T-cell (primary cell): ENCODE measurements around the gene BHLHA15. TPM values are rescaled to one million over a fixed set of nuclear protein-coding genes. Genes with fewer than 3 reads are reported as not detected.

Source experiments
- ATAC-seq, 4 experiments: fragments of 200-7000 bp in 3 of 4; fragments of 150-1000 bp in 1 of 4; cut with Tn5 transposase; replicated peaks in 1 of 4; 1 replicate in 3 of 4; 2 replicates in 1 of 4; pipeline ENCODE4 v1.10.0; 2021; ENCODE audit warnings: moderate library complexity in 3 of 4, mild to moderate bottlenecking in 2 of 4, moderate number of reproducible peaks in 1 of 4
- CTCF ChIA-PET, 2 donors: fragments of 300-600 bp; sonication (Branson Sonifier 250); formaldehyde crosslinking; loops; one replicate each; lab custom pipeline; 2022; ENCODE audit warnings: antibody characterized with exemption in 2 of 2; lab: Charles Lee
- POLR2A ChIA-PET, 2 donors: fragments of 300-600 bp; sonication (Branson Sonifier 250); formaldehyde crosslinking; loops; one replicate each; lab custom pipeline; 2022; ENCODE audit warnings: antibody characterized with exemption in 2 of 2; lab: Charles Lee
- DNase-seq, 35 experiments: peaks; one replicate each; pipeline versions ENCODE4 v3.0.0 to v3.0.0-alpha.2; 2013 to 2023
- H3K27ac ChIP-seq: one replicate; pipeline ENCODE4 v1.5.1; 2013; ENCODE audit warnings: low read length
- H3K27me3 ChIP-seq, 2 experiments: replicated peaks in 1 of 2; 1 replicate in 1 of 2; 2 replicates in 1 of 2; pipeline versions ENCODE4 v1.6.1 to v1.7.0; 2013; ENCODE audit warnings: low read length in 1 of 2, mixed read lengths in 1 of 2; ENCODE audit not compliant: control insufficient read depth in 2 of 2, insufficient read depth in 2 of 2; ENCODE audit errors: extremely low read depth in 1 of 2
- H3K36me3 ChIP-seq, 2 donors: 1 replicate in 1 of 2; 2 replicates in 1 of 2; pipeline versions ENCODE4 v1.6.1 to v1.7.0; 2013; ENCODE audit warnings: low read length in 1 of 2; ENCODE audit not compliant: control insufficient read depth in 2 of 2, insufficient read depth in 1 of 2; ENCODE audit errors: extremely low read depth in 1 of 2
- H3K4me1 ChIP-seq, 2 experiments: 1 replicate in 1 of 2; 2 replicates in 1 of 2; pipeline versions ENCODE4 v1.6.1 to v1.7.0; 2013; ENCODE audit warnings: low read length in 2 of 2, mixed read lengths in 1 of 2; ENCODE audit not compliant: insufficient read depth in 2 of 2, control insufficient read depth in 1 of 2; ENCODE audit errors: extremely low read depth in 1 of 2
- H3K4me3 ChIP-seq, 2 donors: 1 replicate in 1 of 2; 2 replicates in 1 of 2; pipeline versions ENCODE4 v1.5.1 to v1.7.0; 2013; ENCODE audit warnings: mild to moderate bottlenecking in 2 of 2, low read length in 1 of 2, moderate library complexity in 1 of 2; ENCODE audit not compliant: control insufficient read depth in 1 of 2; ENCODE audit errors: extremely low read depth in 1 of 2
- H3K9me3 ChIP-seq: 2 replicates; pipeline ENCODE4 v1.7.0; 2013
- H3K27ac Mint-ChIP-seq, 2 donors: one replicate each; pipeline ENCODE4 v1.8.0; 2020 to 2021; ENCODE audit warnings: mild to moderate bottlenecking in 2 of 2, mixed read lengths in 2 of 2
- H3K27me3 Mint-ChIP-seq, 2 donors: one replicate each; pipeline ENCODE4 v1.8.0; 2021 to 2022; ENCODE audit warnings: mixed read lengths in 2 of 2
- H3K36me3 Mint-ChIP-seq: one replicate; pipeline ENCODE4 v1.8.0; 2021; ENCODE audit warnings: mixed read lengths
- H3K4me1 Mint-ChIP-seq, 3 donors: one replicate each; pipeline ENCODE4 v1.8.0; 2020 to 2022; ENCODE audit warnings: mixed read lengths in 3 of 3, mild to moderate bottlenecking in 1 of 3
- H3K4me3 Mint-ChIP-seq, 3 donors: one replicate each; pipeline ENCODE4 v1.8.0; 2020 to 2022; ENCODE audit warnings: mild to moderate bottlenecking in 3 of 3, mixed read lengths in 3 of 3, moderate library complexity in 3 of 3
- H3K9me3 Mint-ChIP-seq, 3 donors: one replicate each; pipeline ENCODE4 v1.8.0; 2020 to 2022; ENCODE audit warnings: mixed read lengths in 3 of 3
- WGBS: methylation state at CpG from one replicate; pipeline ENCODE4 v1.1.5; 2013; ENCODE audit warnings: missing lambda C conversion rate; ENCODE audit not compliant: insufficient coverage; 5-methylcytosine and 5-hydroxymethylcytosine counted together
- total RNA-seq, 35 experiments: library from RNA in 6 of 35; stranded (reverse) in 6 of 35; fragments of 120-200 nt in 1 of 35; gene quantifications; one replicate each; pipeline versions ENCODE4 v1.2.1 to v1.2.4 and lab custom pipeline; 2013 to 2026

The BHLHA15 gene
- total RNA-seq, 5 donors from 2014 or later (not counting 1 experiment from before 2014, with no cell fraction given) = 0.55 TPM; not detected in 4

DNA sequence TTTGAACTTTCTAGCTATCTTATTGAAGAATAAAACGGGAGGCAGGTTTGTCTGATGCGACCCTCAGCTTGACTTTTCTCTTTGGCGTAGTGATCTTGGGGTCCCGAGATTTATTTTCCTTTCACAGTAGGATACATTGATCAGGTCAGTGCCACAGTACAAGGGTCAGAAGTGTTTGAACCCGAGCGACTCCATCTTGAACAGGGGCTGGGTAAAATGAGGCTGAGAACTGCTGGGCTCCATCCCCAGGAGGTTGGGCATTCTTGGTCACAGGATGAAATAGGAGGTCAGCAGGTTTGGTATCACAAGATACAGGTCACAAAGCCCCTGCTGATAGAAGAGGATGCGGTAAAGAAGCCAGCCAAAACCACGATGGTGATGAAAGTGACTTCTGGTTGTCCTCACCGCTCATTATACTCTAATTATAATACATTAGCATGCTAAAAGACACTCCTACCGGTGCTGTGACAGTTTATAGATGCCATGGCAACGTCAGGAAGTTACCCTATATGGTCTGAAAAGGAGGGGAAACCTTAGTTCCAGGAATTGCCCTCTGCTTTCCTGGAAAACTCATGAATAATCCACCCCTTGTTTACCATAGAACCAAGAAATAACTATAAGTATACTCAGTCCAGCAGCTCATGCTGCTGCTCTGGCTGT lies 43.8 kb downstream of the BHLHA15 start:
- Histone ChIP-seq H3K36me3 (peaks cover 8 to 11% of the 10 kb centered on the region in 2 donors), H3K27me3 (no peaks in the 10 kb centered on the region), H3K4me1 (peaks cover 12 to 35% of the 10 kb centered on the region in 2 experiments), H3K9me3 (no peaks in the 10 kb centered on the region), H3K27ac (no peak overlapping the region), H3K4me3 (no peak overlapping the region)
- DNase-seq = peak in 3 of 35 experiments; percentile 3 to 29 (median 19)
- POLR2A ChIA-PET = no interaction called here
- ATAC-seq = no peak
- CTCF ChIA-PET = no interaction called here
- Mint-ChIP-seq H3K9me3 (no peaks in the 10 kb centered on the region), H3K27ac (peak overlapping the region; percentile 11 to 48), H3K27me3 (no peaks in the 10 kb centered on the region), H3K36me3 (peaks cover 23% of the 10 kb centered on the region), H3K4me3 (no peak overlapping the region), H3K4me1 (peaks cover 40 to 46% (median 41%) of the 10 kb centered on the region in 3 donors)
- no CpG with 5 or more reads among the region's 11 CpGs for WGBS

- ChIA-PET CTCF (no interaction called here), POLR2A (no interaction called here)
These were observed 45.2 kb downstream of the BHLHA15 start for GRCh38 chr7:98256431-98256830.

DNA sequence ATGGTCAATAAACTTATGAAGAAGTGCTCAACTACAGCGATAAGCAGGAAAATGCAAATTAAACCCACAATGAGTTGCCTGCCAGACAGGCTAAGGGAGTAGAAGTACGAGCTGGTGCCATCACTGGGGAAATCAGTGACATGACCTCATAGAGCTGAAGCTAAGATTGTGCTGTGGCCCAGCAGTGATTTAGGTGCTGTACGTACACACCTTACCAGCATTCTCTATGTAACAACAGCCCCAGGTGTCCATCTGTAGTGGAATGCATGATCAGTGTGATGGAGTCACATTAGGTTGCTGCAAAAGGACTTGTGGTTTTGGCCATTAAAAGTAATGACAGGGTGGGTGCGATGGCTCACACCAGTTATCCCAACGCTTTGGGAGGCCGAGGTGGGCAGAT lies 46.5 kb downstream of the BHLHA15 start:
- CTCF ChIA-PET = no interaction called here
- H3K36me3 ChIP-seq = peaks cover 8 to 19% of the 10 kb centered on the region in 2 donors
- peaks cover 38% of the 10 kb centered on the region for H3K36me3 Mint-ChIP-seq

More at GRCh38 chr7:98256431-98256830, 45.2 kb downstream of the BHLHA15 start:
- Histone ChIP-seq H3K27me3 (no peaks in the 10 kb centered on the region), H3K36me3 (peaks cover 8 to 14% of the 10 kb centered on the region in 2 donors), H3K9me3 (no peaks in the 10 kb centered on the region), H3K4me3 (no peak overlapping the region), H3K27ac (no peak overlapping the region), H3K4me1 (peaks cover 7 to 22% of the 10 kb centered on the region in 2 experiments)
- Mint-ChIP-seq H3K4me3 (no peak overlapping the region), H3K4me1 (peaks cover 27 to 34% (median 30%) of the 10 kb centered on the region in 3 donors), H3K9me3 (no peaks in the 10 kb centered on the region), H3K36me3 (peaks cover 32% of the 10 kb centered on the region), H3K27ac (no peak overlapping the region), H3K27me3 (no peaks in the 10 kb centered on the region)
- DNase-seq = no peak
- no peak for ATAC-seq
- no CpG with 5 or more reads among the region's 7 CpGs for WGBS

More for the DNA sequence above, 46.5 kb downstream of the BHLHA15 start:
- Histone ChIP-seq H3K27ac (no peak overlapping the region), H3K9me3 (no peaks in the 10 kb centered on the region), H3K27me3 (no peaks in the 10 kb centered on the region), H3K4me3 (no peak overlapping the region), H3K4me1 (peaks cover 5 to 15% of the 10 kb centered on the region in 2 experiments)
- Mint-ChIP-seq H3K9me3 (no peaks in the 10 kb centered on the region), H3K4me3 (no peak overlapping the region), H3K4me1 (peaks cover 19 to 27% (median 24%) of the 10 kb centered on the region in 3 donors), H3K27ac (no peak overlapping the region), H3K27me3 (no peaks in the 10 kb centered on the region)
- ATAC-seq (no peak), DNase-seq (no peak)
- POLR2A ChIA-PET = no interaction called here
- WGBS = 100% methylated on average over 5 of the region's 6 CpGs

Other genes starting within 250 kb of the BHLHA15 start
- not detected for gene OCM2, start 221.2 kb upstream of the BHLHA15 start, total RNA-seq
- gene LMTK2, start 104.6 kb upstream of the BHLHA15 start, total RNA-seq = 10 to 100 TPM; 15.4 to 26.8 (median 23.4) TPM
- 100 to 1,000 TPM; 118 to 192 (median 162) TPM for gene TECPR1, start 40.8 kb downstream of the BHLHA15 start, total RNA-seq
- 10 to 100 TPM; 53.4 to 73.0 (median 61.2) TPM for gene BRI3, start 70.2 kb downstream of the BHLHA15 start, total RNA-seq
- 1 to 10 TPM in 4 of 5 donors, under 1 TPM in 1; 0.92 to 2.6 (median 1.5) TPM for gene BAIAP2L1, start 189.7 kb downstream of the BHLHA15 start, total RNA-seq